ENCODE results near the gene ICE1. TPM values are rescaled to one million over a fixed set of nuclear protein-coding genes. Genes with fewer than 3 reads are reported as not detected.
A peak's percentile ranks its signal among the peaks of the same experiment; 100 is the strongest.

Gene ICE1
- total RNA-seq, 1 donor from 2014 or later, result 56.5 TPM

- Mint-ChIP-seq H3K36me3 (ENCODE audit: unreplicated experiment) (peaks cover under 1% of the 10 kb centered on the region), H3K4me3 (ENCODE audit: unreplicated experiment) (no peak overlapping the region), H3K4me1 (ENCODE audit: low read depth, unreplicated experiment) (peaks cover 6% of the 10 kb centered on the region), H3K27ac (ENCODE audit: unreplicated experiment) (no peak overlapping the region), H3K9me3 (ENCODE audit: unreplicated experiment) (peaks cover 3% of the 10 kb centered on the region), H3K27me3 (ENCODE audit: unreplicated experiment) (peaks cover 3% of the 10 kb centered on the region)
- DNase-seq, result no peak
- TF ChIP-seq CTCF (IDR thresholded peaks at IDR 0.05; ENCODE audit: partially characterized antibody, unreplicated experiment), result no peak
Observed at GRCh38 chr5:5414999-5415398, 7.5 kb upstream of the ICE1 start.

DNA sequence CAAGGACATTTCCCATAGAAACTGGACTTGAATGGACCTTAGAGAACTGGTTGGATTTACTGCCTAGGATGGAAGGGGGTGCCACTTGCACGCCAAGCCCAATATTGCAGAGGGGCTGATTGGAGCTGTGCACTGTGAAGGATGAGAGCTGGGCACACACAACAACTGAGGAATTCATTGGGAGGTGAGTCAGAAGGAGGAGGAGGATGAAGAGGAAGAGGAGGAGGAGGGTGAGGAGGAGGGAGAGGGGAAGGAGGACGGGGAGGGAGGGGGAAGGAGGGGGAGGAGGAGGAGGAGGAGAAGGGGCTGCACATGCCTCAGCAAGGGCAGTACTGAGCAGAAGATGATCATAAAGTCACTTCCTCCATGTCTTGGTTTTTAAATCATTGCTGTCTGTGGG, 5.7 kb upstream of the ICE1 start:
- Mint-ChIP-seq H3K4me1 (ENCODE audit: low read depth, unreplicated experiment) (peaks cover 10% of the 10 kb centered on the region), H3K9me3 (ENCODE audit: unreplicated experiment) (peaks cover 6% of the 10 kb centered on the region), H3K27me3 (ENCODE audit: unreplicated experiment) (peaks cover 3% of the 10 kb centered on the region), H3K4me3 (ENCODE audit: unreplicated experiment) (no peak overlapping the region), H3K27ac (ENCODE audit: unreplicated experiment) (no peak overlapping the region), H3K36me3 (ENCODE audit: unreplicated experiment) (no peaks in the 10 kb centered on the region)
- TF ChIP-seq CTCF (IDR thresholded peaks at IDR 0.05; ENCODE audit: partially characterized antibody, unreplicated experiment), result no peak
- no peak for DNase-seq

- no peak overlapping the region for H3K27ac Mint-ChIP-seq (ENCODE audit: unreplicated experiment)
- H3K4me3 Mint-ChIP-seq (ENCODE audit: unreplicated experiment), result no peak overlapping the region
- H3K27me3 Mint-ChIP-seq (ENCODE audit: unreplicated experiment), result peaks cover 1% of the 10 kb centered on the region
- no peaks in the 10 kb centered on the region for H3K36me3 Mint-ChIP-seq (ENCODE audit: unreplicated experiment)
- DNase-seq, result no peak
- no peak for TF ChIP-seq CTCF (IDR thresholded peaks at IDR 0.05; ENCODE audit: partially characterized antibody, unreplicated experiment)
- peaks cover 7% of the 10 kb centered on the region for H3K9me3 Mint-ChIP-seq (ENCODE audit: unreplicated experiment)
- peaks cover 10% of the 10 kb centered on the region for H3K4me1 Mint-ChIP-seq (ENCODE audit: low read depth, unreplicated experiment)
Observed at GRCh38 chr5:5418006-5418405, 4.5 kb upstream of the ICE1 start.

- Mint-ChIP-seq H3K4me3 (ENCODE audit: unreplicated experiment) (no peak overlapping the region), H3K36me3 (ENCODE audit: unreplicated experiment) (no peaks in the 10 kb centered on the region), H3K27ac (ENCODE audit: unreplicated experiment) (no peak overlapping the region), H3K4me1 (ENCODE audit: low read depth, unreplicated experiment) (peaks cover 13% of the 10 kb centered on the region), H3K9me3 (ENCODE audit: unreplicated experiment) (peaks cover 9% of the 10 kb centered on the region), H3K27me3 (ENCODE audit: unreplicated experiment) (no peaks in the 10 kb centered on the region)
- TF ChIP-seq CTCF (IDR thresholded peaks at IDR 0.05; ENCODE audit: partially characterized antibody, unreplicated experiment), result no peak
- no peak for DNase-seq
Observed at GRCh38 chr5:5418764-5419163, 3.7 kb upstream of the ICE1 start.

GRCh38 chr5:5419291-5420210, 2.9 kb upstream of the ICE1 start:
- no peak for DNase-seq
- no peaks in the 10 kb centered on the region for H3K27me3 Mint-ChIP-seq (ENCODE audit: unreplicated experiment)
- peak; percentile 60 for TF ChIP-seq CTCF (IDR thresholded peaks at IDR 0.05; ENCODE audit: partially characterized antibody, unreplicated experiment)
- H3K4me1 Mint-ChIP-seq (ENCODE audit: low read depth, unreplicated experiment), result peaks cover 13% of the 10 kb centered on the region
- H3K27ac Mint-ChIP-seq (ENCODE audit: unreplicated experiment), result no peak overlapping the region
- H3K36me3 Mint-ChIP-seq (ENCODE audit: unreplicated experiment), result no peaks in the 10 kb centered on the region
- H3K4me3 Mint-ChIP-seq (ENCODE audit: unreplicated experiment), result no peak overlapping the region
- H3K9me3 Mint-ChIP-seq (ENCODE audit: unreplicated experiment), result peaks cover 9% of the 10 kb centered on the region

All from glutamatergic neuron (in vitro differentiated cells).